Activated CD4-positive, alpha-beta T cell treated with anti-CD3 and anti-CD28 coated beads, Interleukin-10, Interleukin-2, amounts not matched to agents 100 ng/mL and 50 ng/mL, durations not matched to agents 16 hours and 8 hours (primary cell): ENCODE measurements around the gene PAK1IP1.
"Not testable (repeated sequence)": the region's sequence is repeated elsewhere in the genome, so short reads cannot be mapped to it uniquely, and the experiment has no call there.

Source experiments
- DNase-seq: peaks from one replicate; pipeline ENCODE4 v3.0.0-alpha.2; 2020

Gene PAK1IP1, protein sequence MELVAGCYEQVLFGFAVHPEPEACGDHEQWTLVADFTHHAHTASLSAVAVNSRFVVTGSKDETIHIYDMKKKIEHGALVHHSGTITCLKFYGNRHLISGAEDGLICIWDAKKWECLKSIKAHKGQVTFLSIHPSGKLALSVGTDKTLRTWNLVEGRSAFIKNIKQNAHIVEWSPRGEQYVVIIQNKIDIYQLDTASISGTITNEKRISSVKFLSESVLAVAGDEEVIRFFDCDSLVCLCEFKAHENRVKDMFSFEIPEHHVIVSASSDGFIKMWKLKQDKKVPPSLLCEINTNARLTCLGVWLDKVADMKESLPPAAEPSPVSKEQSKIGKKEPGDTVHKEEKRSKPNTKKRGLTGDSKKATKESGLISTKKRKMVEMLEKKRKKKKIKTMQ

GRCh38 chr6:10694302-10695085 is at the start of gene PAK1IP1, which contains the start of gene C6orf52:
TSS of gene PAK1IP1 (plus strand) at chr6:10694972. CDS start at chr6:10694986, 14 bp downstream.
TSS of gene C6orf52 (minus strand) at chr6:10694616. CDS start at chr6:10687550, 7,066 bp downstream.
- DNase-seq, result peak; percentile 94

DNA sequence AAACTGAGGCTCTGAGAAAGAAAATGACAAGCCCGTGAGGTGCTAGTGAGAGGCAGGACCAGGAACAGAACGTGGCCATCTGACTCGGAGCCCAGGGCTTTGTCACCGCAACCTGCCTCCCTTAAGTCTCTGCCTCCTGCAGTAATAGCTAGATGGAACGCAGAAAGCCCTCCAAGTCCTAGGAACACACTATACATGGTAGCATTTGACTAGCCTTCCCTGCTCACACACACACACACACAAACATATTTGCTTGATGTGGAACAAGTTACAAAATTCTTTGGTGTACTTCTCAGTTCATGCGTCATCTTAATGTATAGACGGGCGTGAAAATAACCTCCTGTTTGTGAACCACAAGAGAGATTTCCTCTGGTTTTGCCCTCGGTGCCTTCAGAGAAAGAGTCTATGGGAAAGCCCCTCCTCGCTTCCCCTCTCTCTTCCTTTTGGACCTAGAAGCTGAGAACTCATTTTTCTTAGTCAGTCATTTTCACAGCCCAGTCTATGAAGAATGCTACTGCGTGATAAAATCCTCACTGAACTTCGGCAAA is 39.2 kb upstream of the PAK1IP1 start:
- DNase-seq, result peak; percentile 74

DNA sequence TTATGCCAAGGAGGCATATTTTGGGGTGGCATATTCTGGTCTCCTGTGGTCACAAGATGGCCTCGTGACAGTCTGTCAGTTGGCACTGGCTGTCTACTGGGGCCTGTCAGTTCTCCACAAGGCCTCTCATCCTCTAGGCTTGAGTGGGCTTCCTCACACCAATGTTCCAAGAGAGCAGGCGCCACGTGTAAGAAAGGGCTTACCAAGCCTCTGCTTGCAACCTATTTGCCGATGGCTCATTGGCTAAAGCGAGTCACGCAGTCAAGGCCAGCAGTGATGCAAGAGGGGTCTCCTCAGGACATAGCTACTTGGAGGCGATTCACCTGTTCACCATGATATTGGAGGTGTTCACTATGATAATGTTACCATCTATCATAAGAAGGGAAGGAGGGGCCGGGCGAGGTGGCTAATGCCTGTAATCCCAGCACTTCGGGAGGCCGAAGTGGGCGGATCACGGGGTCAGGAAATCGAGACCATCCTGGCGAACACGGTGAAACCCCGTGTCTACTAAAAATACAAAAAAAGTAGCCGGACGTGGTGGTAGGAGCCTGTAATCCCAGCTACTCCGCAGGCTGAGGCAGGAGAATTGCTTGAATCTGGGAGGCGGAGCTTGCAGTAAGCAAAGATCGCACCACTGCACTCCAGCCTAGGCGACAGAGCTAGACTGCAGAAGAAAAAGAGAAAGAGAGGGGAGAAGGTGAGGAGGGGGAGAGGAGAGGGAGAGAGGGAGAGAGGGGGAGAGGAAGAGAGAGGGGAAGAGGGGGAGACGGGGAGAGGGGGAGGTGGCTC is 35.7 kb upstream of the PAK1IP1 start:
- DNase-seq, result no peak

DNA sequence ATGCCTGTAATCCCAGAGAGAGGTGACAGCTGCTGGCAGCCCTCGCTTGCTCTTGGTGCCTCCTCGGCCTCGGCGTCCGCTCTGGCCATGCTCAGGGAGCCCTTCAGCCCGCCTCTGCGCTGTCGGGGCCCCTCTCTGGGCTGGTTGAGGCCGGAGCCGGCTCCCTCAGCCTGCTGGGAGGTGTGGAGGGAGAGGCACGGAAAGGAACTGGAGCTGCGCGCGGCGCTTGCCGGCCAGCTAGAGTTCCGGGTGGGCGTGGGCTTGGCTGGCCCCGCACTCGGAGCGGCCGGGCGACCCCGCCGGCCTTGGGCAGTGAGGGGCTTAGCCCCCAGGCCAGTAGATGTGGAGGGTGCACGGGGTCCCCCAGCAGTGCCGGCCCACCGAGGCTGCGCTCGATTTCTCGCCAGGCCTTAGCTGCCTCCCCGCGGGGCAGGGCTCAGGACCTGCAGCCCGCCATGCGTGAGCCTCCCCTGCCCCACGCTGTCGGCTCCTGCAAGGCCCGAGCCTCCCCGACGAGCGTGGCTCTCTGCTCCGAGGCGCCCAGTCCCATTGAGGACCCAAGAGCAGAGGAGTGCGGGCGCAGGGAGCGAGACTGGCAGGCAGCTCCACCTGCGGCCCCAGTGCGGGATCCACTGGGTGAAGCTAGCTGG is 34.9 kb upstream of the PAK1IP1 start:
- no peak for DNase-seq

DNA sequence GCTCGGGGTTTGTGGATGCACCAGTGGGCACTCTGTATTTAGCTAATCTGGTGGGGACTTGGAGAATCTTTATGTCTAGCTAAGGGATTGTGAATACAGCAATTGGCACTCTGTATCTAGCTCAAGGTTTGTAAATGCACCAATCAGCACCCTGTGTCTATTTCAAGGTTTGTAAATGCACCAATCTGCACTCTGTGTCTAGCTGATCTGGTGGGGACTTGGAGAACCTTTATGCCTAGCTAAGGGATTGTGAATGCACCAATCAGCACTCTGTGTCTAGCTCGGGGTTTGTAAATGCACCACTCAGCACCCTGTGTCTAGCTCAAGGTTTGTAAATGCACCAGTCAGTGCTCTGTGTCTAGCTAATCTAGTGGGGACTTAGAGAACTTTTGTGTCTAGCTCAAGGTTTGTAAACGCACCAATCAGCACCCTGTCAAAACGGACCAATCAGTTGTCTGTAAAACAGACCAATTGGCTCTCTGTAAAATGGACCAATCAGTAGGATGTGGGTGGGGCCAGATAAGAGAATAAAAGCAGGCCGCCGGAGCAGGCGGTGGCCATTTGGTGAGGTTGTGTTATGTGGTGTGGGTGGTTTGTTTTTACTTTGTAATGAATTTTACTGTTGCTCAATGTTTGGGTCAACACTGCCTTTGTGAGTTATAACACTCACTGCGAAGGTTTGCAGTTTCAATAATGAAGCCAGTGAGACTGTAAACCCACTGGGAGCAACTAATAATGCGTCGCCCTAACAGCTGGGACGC is 34.2 kb upstream of the PAK1IP1 start:
- not testable (repeated sequence) for DNase-seq

DNA sequence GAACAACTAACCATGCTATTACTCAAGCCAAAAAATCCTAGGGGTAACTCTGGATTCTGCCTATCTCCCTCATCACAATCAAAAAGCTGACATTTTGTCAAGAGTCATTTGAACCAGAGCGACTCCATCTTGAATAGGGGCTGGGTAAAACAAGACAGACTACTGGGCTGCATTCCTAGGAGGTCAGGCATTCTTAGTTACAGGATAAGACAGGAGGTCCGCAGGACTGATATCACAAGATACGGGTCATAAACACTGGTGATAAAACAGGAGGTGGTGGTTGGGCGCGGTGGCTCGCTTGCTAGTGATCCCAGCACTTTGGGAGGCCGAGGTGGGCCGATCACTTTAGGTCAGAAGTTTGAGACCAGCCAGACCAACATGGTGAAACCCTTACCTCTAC is 32.6 kb upstream of the PAK1IP1 start:
- no peak for DNase-seq

DNA sequence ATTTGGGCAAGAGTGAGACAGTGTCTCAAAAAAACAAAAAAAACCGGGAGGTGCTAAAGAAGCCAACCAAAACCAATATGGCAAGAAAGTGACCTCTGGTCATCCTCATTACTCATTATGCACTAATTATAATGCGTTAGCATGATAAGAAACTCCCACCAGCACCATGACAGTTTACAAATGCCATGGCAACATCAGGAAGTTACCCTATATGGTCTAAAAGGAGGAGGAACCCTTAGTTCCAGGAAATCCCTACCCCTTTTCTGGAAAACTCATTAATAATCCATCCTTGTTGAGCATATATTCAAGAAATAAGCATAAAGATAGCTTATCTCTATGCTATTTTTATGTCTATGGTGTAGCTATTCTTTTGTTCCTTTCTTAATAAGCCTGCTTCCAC is 32.0 kb upstream of the PAK1IP1 start:
- DNase-seq, result no peak

GRCh38 chr6:10665595-10665994 is 29.2 kb upstream of the PAK1IP1 start:
- DNase-seq, result not testable (repeated sequence)

GRCh38 chr6:10668126-10668917 is 26.4 kb upstream of the PAK1IP1 start:
- DNase-seq, result no peak

DNA sequence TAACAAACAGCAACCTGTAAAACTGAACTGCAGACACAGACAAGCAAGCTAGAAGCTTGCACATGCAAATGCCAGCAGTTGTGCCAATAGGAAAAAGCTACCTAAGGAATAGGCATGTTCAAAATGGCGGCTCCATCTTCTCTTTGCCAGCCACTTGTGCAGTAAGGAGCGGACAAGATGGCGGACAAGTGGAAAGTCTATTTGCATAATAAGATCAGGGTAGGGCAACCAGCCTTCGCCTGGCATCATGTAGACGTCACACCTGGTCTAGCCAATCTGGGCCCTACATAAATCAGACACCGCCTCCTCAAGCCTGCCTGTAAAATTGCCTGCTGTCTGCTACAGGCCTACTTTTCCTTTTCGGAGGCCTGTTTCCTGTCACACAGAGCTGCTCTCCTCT is 18.4 kb upstream of the PAK1IP1 start:
- no peak for DNase-seq

GRCh38 chr6:10678456-10678855 is 16.3 kb upstream of the PAK1IP1 start:
- DNase-seq, result no peak

GRCh38 chr6:10681795-10682194 is 13.0 kb upstream of the PAK1IP1 start:
- no peak for DNase-seq

GRCh38 chr6:10682355-10682988 is 12.3 kb upstream of the PAK1IP1 start:
- DNase-seq, result no peak

GRCh38 chr6:10684618-10685017 is 10.2 kb upstream of the PAK1IP1 start:
- DNase-seq, result no peak

- no peak for DNase-seq
Measured at GRCh38 chr6:10685092-10685915, 9.5 kb upstream of the PAK1IP1 start.

- DNase-seq, result no peak
Measured at GRCh38 chr6:10686901-10687300, 7.9 kb upstream of the PAK1IP1 start.

DNA sequence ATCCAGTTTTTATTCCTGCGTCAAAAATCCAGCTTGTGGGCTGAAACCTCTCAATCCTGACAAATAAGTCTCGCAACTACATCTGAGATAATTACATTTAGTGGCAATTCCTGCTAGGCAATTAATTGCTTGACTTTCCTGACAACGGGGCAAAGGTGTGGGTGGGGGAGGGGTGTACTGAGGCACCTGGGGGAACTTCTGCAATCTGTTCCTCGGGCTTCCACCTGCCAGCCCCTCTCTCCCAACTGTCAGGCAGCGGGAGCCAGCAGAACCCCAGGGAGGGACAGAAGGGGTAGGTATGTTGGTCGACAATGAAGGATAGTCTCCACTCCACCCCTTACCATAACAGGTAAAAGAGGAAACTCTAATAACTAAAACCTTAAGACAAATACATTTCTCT is 7.2 kb upstream of the PAK1IP1 start:
- DNase-seq, result no peak

GRCh38 chr6:10690651-10691445 is 3.9 kb upstream of the PAK1IP1 start:
- no peak for DNase-seq
